Mammary epithelial cell (primary cell): ENCODE results near the gene RBM6.

Experiments used
- EZH2 ChIP-seq: IDR thresholded peaks from 2 replicates; pipeline ENCODE4 v1.6.1; 2012; ENCODE audit warnings: low read length, inconsistent platforms, borderline replicate concordance
- TF ChIP-seq, protein P1 (sequence below), 2 donors: IDR thresholded peaks in 1 of 2; conservative IDR thresholded peaks in 1 of 2; 2 replicates each; pipeline ENCODE4 v1.5.1; 2011 to 2012; ENCODE audit warnings: inconsistent platforms in 2 of 2, low read length in 2 of 2, mild to moderate bottlenecking in 2 of 2, control low read depth in 1 of 2, low read depth in 1 of 2; ENCODE audit not compliant: insufficient read depth in 1 of 2; ENCODE audit errors: extremely low read depth in 1 of 2

DNA sequence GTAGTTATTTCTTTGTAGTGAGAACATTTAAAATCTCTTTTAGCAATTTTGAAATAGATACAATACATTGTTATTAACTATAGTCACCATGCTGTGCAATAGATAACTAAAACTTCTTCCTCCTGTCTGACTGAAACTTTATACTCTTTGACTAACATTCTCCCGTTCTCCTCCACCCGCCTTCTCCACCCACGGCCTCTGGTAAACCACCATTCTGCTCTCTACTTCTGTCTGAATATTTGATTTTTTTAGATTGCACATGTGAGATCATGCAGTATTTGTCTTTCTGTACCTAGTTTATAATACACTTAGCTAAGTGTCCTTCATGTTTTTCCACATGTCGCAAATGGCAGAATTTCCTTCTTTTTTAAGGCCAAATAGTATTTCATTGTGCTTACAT lies 76.0 kb downstream of the RBM6 start:
- TF ChIP-seq, protein P1, sequence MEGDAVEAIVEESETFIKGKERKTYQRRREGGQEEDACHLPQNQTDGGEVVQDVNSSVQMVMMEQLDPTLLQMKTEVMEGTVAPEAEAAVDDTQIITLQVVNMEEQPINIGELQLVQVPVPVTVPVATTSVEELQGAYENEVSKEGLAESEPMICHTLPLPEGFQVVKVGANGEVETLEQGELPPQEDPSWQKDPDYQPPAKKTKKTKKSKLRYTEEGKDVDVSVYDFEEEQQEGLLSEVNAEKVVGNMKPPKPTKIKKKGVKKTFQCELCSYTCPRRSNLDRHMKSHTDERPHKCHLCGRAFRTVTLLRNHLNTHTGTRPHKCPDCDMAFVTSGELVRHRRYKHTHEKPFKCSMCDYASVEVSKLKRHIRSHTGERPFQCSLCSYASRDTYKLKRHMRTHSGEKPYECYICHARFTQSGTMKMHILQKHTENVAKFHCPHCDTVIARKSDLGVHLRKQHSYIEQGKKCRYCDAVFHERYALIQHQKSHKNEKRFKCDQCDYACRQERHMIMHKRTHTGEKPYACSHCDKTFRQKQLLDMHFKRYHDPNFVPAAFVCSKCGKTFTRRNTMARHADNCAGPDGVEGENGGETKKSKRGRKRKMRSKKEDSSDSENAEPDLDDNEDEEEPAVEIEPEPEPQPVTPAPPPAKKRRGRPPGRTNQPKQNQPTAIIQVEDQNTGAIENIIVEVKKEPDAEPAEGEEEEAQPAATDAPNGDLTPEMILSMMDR (conservative IDR thresholded peaks at IDR 0.05 in 1 of 2, IDR thresholded peaks at IDR 0.05 in 1 of 2; ENCODE audit: extremely low read depth in 1 of 2, insufficient read depth in 1 of 2, low read depth in 1 of 2, low read length in 2 of 2): no peak
- no peak for TF ChIP-seq EZH2
